Measurements from ENCODE around the gene IDUA.

Gene IDUA

GRCh38 chr4:1027915-1028238 is 41.0 kb downstream of the IDUA start:
- in situ Hi-C loops (cut with MboI; ENCODE audit: low sequenced_read_pairs) = no loop called here

- in situ Hi-C loops (cut with MboI; ENCODE audit: low sequenced_read_pairs) = no loop called here
Observed at GRCh38 chr4:1028574-1029220, 41.9 kb downstream of the IDUA start.

DNA sequence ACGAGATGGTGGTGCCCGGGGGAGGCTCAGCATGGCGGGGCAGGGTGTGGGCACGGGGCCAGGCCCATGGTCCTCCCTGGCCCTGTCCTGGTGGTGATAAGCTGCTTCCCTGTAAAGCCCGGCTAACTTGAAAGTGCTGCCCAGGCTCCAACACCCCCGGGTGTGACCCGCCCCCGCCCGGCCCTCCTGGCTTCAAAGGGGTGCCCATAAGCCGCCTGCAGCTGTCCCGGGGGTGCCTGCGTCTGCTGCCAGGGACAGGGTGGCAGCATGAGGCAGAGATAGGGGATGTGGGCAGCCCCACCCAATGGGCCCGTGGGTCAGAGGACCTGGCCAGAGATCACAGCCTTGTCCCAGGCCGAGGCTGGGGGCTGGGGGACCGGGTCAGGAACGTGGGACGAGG is 42.7 kb downstream of the IDUA start:
- in situ Hi-C loops (cut with MboI; ENCODE audit: low sequenced_read_pairs) = no loop called here

DNA sequence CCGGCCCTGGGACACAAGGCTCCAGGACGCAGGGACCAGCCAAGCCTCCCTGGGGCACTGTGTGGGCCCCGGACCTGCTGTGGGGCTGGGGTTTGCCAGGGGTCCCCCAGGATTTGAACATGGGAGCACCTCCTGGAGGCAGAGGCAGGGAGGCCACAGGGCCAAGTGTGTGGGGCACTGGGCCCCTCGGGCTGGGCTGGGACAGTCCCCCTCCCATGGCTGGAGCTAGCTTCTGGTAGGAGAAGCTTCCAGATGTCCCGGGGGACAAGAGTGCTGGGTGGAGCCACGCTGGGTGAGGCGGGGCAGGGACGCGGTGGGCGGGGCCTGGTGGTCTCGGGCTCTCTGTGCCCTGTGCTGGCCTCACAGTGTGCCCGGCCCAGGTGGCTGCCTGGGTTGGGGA is 43.2 kb downstream of the IDUA start:
- in situ Hi-C loops (cut with MboI; ENCODE audit: low sequenced_read_pairs) = no loop called here

GRCh38 chr4:1030559-1030958 is 43.7 kb downstream of the IDUA start:
- in situ Hi-C loops (cut with MboI; ENCODE audit: low sequenced_read_pairs) = no loop called here

GRCh38 chr4:1031346-1031745 is 44.5 kb downstream of the IDUA start:
- in situ Hi-C loops (cut with MboI; ENCODE audit: low sequenced_read_pairs) = no loop called here

DNA sequence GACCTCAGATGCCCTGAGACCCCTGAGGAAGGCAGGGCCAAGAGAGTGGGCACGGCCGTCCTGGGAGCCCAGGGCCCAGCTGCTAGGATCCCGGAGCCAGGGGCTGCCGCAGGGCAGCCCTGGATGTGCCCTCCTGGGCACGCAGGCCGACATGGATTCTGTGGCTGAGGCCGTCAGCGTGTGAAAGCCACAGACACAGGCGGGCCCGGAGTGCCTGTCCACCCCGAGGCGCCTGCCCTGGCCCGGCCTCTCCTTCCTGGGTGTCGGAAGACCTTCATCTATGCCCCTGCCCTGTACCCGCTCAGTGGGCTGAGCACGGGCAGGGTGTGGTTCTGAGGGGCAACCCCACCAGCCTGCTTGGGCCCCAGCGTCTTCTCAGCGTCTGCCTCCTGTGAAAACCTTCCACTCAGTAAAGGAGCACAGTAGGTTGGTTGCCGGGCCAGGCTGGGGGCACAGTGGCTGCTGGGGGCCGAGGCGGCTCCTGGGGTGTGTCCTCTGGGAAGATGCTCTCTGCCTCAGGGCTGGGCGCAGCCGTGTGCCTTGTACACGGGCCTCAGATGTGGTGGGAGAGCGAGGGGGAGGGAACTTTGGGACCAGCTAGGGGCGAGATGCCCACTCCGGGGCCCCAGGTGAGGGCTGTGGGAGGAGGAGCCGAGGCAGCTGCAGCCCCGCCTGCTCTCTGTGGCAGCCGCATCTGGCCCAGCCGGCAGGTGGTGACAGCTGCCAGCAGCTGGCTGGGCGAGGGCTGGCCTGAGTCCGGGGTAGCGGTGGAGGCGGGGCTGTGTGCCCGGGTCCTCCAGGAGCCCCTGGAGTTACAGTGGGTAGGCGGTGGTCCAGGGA is 45.3 kb downstream of the IDUA start:
- in situ Hi-C loops (cut with MboI; ENCODE audit: low sequenced_read_pairs) = no loop called here

DNA sequence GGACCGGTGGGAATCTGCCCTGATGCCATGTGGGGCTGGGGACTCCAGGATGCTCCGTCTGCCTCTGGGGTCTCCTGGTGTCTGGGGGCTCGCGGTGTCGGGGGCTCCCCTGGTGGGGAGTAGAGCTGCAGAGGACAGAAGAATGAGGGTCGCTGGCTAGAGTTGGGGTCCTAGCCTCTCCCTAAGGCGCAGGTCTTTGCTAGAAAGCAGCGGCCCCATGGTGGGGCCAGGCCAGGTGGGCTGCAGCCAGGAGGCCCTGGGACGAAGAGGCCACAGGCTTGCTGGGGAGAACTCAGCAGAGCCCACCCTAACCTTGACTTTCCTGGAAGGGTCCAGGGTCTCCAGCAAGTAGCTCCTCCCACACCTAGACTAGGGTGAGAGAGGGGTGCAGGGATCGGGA is 46.0 kb downstream of the IDUA start:
- in situ Hi-C loops (cut with MboI; ENCODE audit: low sequenced_read_pairs) = no loop called here

DNA sequence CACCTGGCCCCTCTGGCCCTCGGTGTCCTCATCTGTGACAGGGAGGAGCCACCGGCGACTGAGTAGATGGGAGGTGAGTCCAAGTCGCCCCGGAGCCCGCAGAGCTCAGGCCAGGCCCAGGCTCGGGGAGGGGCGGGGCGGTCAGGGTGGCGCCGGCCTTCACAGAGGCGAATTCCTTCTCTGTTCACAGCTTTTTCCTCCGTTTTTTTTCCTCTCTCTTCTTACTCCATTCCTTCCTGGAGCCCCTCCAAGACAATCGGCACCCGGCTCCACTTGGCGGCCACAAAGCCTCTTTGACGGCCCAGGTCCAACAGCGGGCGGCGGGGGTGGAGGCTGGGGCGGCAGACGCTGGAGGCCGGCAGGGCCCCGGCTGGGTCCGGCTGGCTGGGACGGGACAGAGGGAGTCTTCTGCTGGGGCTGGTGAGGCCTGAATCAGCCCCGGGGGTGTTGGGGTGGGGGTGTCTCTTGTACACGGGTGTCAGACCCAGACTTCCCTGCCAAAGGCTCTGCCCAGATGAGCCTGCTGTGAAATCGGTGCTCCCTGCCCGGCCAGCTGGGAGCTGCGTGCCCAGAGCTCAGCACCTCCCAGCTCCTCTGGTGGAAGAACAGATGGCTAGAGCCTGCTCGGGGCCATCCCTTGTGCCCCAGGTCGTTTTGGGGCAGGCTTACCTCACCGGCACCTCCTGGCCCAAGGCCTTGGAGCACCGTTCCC is 47.2 kb downstream of the IDUA start:
- in situ Hi-C loops (cut with MboI; ENCODE audit: low sequenced_read_pairs) = no loop called here

DNA sequence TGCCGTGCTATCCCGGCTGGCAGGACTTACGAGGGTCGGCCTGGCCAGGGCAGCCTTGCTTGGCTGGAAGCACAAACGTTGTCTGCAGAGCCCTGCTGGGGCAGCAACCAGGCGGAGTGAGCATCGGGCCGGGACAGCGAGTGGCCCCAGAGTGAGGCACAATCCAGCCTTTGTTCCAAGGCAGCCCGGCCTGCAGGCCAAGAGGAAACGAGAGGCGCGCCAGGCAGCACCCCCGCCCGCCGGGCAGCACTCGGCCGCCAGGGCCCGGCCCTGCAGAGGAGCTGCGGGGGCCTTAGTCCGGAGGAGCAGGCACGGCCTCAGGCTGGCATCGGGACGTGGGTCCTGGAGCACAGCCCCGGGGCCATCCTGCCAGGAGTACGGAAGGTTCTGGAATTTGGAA is 48.7 kb downstream of the IDUA start:
- in situ Hi-C loops (cut with MboI; ENCODE audit: low sequenced_read_pairs) = no loop called here

DNA sequence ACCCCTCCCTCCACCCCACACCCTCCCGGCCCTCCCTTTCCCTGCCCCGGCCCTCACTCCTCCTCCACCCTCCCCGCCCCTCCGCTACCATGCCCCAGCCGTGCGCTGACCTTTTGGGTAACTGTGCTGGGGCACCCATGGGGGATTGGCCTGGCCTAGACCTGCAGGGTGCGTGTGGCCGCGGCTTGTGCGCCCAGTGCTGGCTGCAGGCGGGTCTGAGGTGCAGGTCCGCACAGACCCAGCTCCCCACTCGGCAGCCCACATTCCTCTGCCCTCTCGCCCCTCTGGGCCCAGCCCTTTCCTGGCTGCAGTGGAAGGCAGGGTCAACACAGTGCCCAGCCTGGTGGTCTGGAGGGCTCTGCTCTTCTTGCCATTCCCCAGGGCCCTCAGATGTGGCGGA is 49.3 kb downstream of the IDUA start:
- in situ Hi-C loops (cut with MboI; ENCODE audit: low sequenced_read_pairs) = no loop called here

GRCh38 chr4:1036976-1037810 is 50.3 kb downstream of the IDUA start:
- in situ Hi-C loops (cut with MboI; ENCODE audit: low sequenced_read_pairs) = no loop called here

GRCh38 chr4:1038948-1039492 is 52.2 kb downstream of the IDUA start:
- in situ Hi-C loops (cut with MboI; ENCODE audit: low sequenced_read_pairs) = no loop called here

DNA sequence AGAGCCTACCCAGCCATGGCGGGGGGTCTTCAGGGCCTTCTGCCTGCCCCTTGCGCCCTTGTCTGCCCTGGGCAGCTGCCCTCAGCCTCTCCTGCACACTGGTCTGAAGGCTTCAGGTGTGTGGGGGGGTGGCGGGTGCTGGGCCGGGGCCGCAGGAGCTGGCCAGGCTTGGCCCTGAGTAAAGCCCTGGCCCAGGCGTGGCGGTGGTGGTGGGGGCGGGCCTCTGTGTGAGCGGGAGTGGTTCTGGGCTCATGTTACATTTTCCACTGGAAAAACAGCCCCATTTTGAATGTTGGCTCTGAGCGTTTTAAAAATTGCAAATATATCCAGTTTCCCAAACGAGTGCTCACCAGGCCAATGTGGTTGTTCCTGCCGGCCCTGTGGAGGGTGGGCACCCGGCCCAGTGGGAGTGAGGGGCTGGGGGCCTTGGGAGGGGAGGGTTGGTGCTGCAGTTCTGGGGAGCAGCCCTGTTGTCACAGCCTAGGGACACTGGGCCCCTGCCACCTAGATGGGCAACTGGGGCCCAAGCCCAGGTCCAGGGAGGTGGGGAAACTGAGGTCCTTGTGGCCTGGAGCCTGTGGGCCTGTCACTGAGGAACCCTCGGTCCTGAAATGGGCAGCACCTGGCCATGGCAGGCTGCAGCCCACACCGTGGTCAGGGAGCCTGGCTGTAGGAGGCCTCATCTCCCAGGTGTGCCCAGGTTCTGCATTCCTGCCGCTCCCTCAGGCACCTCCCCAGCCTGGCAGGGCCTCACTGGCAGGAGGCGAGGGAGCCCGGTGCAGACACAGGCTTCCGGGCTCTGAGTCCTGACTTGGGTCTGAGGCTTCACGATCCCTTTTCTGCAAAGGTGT is 52.9 kb downstream of the IDUA start:
- in situ Hi-C loops (cut with MboI; ENCODE audit: low sequenced_read_pairs) = no loop called here

DNA sequence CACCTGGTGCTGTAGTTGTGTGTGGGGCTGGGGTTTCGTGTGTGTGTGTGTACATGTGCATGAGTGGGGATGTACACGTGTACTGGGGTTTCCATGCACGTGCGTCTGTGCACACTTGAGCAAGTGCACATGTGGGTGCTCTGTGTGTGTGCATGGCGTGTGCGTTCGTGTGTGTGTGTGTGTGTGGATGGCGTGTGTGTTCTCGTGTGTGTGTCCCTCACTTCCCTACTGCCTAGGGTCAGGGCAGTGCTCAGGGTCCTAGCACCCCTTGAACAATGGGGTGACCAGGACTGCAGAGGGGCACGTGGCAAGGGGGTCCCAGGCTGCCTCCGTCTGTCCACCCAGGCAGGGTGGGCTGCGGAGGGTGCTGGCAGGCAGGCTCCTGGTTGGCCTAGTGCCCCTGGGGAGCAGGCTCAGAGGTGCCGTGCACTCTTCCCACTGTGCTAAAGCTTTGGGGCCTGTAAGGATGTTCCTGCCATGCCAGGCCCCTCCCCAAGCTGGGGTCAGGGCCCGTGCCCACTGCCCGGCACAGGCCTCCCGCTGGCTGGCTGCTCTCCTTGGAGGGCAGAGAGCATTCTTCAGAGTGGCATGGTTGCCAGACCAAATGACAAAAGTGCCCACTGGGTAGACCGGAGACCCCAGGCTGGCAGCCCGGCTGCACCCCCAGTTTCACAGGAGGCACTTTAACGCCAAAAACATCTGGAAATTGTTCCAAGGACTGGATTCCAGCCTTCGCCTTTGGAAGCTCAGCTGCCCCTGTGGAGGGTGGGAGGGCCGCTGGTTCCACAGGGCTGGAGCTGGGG is 53.7 kb downstream of the IDUA start:
- in situ Hi-C loops (cut with MboI; ENCODE audit: low sequenced_read_pairs) = no loop called here

GRCh38 chr4:1041147-1041935 is 54.5 kb downstream of the IDUA start:
- in situ Hi-C loops (cut with MboI; ENCODE audit: low sequenced_read_pairs) = no loop called here

GRCh38 chr4:1041936-1042330 is 55.1 kb downstream of the IDUA start:
- in situ Hi-C loops (cut with MboI; ENCODE audit: low sequenced_read_pairs) = no loop called here

GRCh38 chr4:1042352-1043055 is 55.7 kb downstream of the IDUA start:
- in situ Hi-C loops (cut with MboI; ENCODE audit: low sequenced_read_pairs) = no loop called here
